ENCODE data around the gene ITPKC.

ITPKC gene

DNA sequence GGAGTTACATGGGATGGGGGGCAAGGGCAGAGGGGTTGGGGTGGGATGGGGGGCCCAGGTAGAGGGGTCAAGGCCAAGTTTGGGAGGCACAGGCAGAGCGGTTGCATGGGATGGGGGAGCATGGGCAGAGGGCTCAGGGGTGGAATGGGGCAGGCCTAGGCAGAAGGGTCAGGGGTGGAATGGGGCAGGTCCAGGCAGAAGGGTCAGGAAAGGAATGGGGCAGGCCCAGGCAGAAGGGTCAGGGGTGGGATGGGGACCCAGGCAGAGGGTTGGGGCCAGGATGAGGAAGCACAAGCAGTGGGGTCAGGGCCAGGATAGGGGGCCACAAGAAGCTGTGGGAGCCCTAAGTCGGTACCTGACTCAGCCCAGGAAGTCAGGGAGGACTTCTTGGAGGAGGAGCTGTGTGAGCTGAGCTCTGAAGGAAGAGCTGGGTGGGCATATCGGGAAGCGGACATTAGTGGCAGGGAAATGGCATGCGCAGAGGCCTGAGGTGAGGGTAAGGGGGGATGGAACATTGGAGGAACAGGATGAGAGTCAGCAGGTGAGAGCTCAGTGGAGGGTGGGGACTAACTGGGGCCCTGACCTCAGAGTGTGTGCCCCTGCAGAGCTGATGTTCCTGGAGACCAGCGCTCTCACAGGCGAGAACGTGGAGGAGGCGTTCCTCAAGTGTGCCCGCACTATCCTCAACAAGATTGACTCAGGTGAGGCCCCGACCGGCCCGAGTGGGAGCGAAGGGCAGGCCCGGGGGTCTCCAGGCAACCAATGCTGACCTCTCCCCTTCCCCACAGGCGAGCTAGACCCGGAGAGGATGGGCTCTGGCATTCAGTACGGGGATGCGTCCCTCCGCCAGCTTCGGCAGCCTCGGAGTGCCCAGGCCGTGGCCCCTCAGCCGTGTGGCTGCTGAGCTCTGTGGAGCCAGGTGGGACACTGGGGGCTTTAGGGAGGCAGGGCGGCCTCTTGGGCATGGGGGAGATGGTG, 69.4 kb downstream of the ITPKC start:
- H3K4me3 ChIP-seq (ENCODE audit: low read depth, low read length) = no peak overlapping the region
- TF ChIP-seq, protein P1, sequence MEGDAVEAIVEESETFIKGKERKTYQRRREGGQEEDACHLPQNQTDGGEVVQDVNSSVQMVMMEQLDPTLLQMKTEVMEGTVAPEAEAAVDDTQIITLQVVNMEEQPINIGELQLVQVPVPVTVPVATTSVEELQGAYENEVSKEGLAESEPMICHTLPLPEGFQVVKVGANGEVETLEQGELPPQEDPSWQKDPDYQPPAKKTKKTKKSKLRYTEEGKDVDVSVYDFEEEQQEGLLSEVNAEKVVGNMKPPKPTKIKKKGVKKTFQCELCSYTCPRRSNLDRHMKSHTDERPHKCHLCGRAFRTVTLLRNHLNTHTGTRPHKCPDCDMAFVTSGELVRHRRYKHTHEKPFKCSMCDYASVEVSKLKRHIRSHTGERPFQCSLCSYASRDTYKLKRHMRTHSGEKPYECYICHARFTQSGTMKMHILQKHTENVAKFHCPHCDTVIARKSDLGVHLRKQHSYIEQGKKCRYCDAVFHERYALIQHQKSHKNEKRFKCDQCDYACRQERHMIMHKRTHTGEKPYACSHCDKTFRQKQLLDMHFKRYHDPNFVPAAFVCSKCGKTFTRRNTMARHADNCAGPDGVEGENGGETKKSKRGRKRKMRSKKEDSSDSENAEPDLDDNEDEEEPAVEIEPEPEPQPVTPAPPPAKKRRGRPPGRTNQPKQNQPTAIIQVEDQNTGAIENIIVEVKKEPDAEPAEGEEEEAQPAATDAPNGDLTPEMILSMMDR (IDR thresholded peaks at IDR 0.05; ENCODE audit: low read depth, low read length) = no peak
